ENCODE results near the gene SGO2. TPM values are rescaled to one million over a fixed set of nuclear protein-coding genes. Genes with fewer than 3 reads are reported as not detected.

SGO2 gene
- total RNA-seq, 1 experiment from 2014 or later, result 25.4 TPM

- TF ChIP-seq ATF3 (IDR thresholded peaks at IDR 0.05), result no peak
These were observed 61.1 kb downstream of the SGO2 start (continued) for GRCh38 chr2:200587007-200587616.

- intact Hi-C loops (cut with micrococcal nuclease), result no loop called here
- TF ChIP-seq SRF (IDR thresholded peaks at IDR 0.05; ENCODE audit: low read depth) (no peak), POLR2A (IDR thresholded peaks at IDR 0.05; ENCODE audit: borderline replicate concordance, extremely low read depth, insufficient read depth, insufficient read length) (no peak), CEBPB (IDR thresholded peaks at IDR 0.05; ENCODE audit: low read depth) (no peak), EZH2 (IDR thresholded peaks at IDR 0.05) (no peak), FOSL1 (IDR thresholded peaks at IDR 0.05; ENCODE audit: low read depth) (no peak), ATF3 (IDR thresholded peaks at IDR 0.05) (no peak), EGR1 (IDR thresholded peaks at IDR 0.05; ENCODE audit: low read depth) (no peak), SIN3A (IDR thresholded peaks at IDR 0.05; ENCODE audit: low read depth) (no peak), JUND (IDR thresholded peaks at IDR 0.05) (no peak), ZBTB33 (IDR thresholded peaks at IDR 0.05; ENCODE audit: extremely low read depth, insufficient replicate concordance, low read length) (no peak), POLR2AphosphoS5 (IDR thresholded peaks at IDR 0.05; ENCODE audit: low read depth, low read length) (no peak), EZH2phosphoT487 (IDR thresholded peaks at IDR 0.05; ENCODE audit: borderline replicate concordance) (no peak), TCF7L2 (IDR thresholded peaks at IDR 0.05; ENCODE audit: borderline replicate concordance, extremely low read depth, insufficient read depth, insufficient read length) (no peak), MAX (IDR thresholded peaks at IDR 0.05) (no peak)
- TF ChIP-seq, protein P1, sequence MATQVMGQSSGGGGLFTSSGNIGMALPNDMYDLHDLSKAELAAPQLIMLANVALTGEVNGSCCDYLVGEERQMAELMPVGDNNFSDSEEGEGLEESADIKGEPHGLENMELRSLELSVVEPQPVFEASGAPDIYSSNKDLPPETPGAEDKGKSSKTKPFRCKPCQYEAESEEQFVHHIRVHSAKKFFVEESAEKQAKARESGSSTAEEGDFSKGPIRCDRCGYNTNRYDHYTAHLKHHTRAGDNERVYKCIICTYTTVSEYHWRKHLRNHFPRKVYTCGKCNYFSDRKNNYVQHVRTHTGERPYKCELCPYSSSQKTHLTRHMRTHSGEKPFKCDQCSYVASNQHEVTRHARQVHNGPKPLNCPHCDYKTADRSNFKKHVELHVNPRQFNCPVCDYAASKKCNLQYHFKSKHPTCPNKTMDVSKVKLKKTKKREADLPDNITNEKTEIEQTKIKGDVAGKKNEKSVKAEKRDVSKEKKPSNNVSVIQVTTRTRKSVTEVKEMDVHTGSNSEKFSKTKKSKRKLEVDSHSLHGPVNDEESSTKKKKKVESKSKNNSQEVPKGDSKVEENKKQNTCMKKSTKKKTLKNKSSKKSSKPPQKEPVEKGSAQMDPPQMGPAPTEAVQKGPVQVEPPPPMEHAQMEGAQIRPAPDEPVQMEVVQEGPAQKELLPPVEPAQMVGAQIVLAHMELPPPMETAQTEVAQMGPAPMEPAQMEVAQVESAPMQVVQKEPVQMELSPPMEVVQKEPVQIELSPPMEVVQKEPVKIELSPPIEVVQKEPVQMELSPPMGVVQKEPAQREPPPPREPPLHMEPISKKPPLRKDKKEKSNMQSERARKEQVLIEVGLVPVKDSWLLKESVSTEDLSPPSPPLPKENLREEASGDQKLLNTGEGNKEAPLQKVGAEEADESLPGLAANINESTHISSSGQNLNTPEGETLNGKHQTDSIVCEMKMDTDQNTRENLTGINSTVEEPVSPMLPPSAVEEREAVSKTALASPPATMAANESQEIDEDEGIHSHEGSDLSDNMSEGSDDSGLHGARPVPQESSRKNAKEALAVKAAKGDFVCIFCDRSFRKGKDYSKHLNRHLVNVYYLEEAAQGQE (IDR thresholded peaks at IDR 0.05; ENCODE audit: low read depth), result no peak
- TF ChIP-seq, protein P2, sequence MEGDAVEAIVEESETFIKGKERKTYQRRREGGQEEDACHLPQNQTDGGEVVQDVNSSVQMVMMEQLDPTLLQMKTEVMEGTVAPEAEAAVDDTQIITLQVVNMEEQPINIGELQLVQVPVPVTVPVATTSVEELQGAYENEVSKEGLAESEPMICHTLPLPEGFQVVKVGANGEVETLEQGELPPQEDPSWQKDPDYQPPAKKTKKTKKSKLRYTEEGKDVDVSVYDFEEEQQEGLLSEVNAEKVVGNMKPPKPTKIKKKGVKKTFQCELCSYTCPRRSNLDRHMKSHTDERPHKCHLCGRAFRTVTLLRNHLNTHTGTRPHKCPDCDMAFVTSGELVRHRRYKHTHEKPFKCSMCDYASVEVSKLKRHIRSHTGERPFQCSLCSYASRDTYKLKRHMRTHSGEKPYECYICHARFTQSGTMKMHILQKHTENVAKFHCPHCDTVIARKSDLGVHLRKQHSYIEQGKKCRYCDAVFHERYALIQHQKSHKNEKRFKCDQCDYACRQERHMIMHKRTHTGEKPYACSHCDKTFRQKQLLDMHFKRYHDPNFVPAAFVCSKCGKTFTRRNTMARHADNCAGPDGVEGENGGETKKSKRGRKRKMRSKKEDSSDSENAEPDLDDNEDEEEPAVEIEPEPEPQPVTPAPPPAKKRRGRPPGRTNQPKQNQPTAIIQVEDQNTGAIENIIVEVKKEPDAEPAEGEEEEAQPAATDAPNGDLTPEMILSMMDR (IDR thresholded peaks at IDR 0.05 in 2 of 3, conservative IDR thresholded peaks at IDR 0.05 in 1 of 3; ENCODE audit: borderline replicate concordance in 1 of 3, insufficient read depth in 1 of 3, low read depth in 2 of 3, low read length in 2 of 3), result no peak
These were observed 62.2 kb downstream of the SGO2 start for GRCh38 chr2:200588076-200588678.

More at GRCh38 chr2:200588076-200588678, 62.2 kb downstream of the SGO2 start:
- Histone ChIP-seq H3K4me2 (ENCODE audit: low read length) (no peak overlapping the region), H4K20me1 (ENCODE audit: insufficient read depth) (no peaks in the 10 kb centered on the region), H2AFZ (ENCODE audit: low read depth, low read length, poor library complexity, severe bottlenecking) (no peak overlapping the region), H3K4me3 (replicated peaks in 1 of 2; ENCODE audit: low read depth in 1 of 2, low read length in 2 of 2) (no peak overlapping the region), H3K27ac (ENCODE audit: low read depth, low read length) (no peak overlapping the region), H3K9me3 (ENCODE audit: control insufficient read depth in 1 of 2, insufficient read depth in 1 of 2, low read depth in 1 of 2, low read length in 2 of 2) (no peaks in the 10 kb centered on the region), H3K36me3 (ENCODE audit: control insufficient read depth in 1 of 2, insufficient read depth in 2 of 2, low read length in 2 of 2) (no peaks in the 10 kb centered on the region), H3K9ac (ENCODE audit: low read length) (no peak overlapping the region), H3K9me2 (ENCODE audit: insufficient read depth) (no peaks in the 10 kb centered on the region), H3K27me3 (ENCODE audit: insufficient read depth, low read length) (peaks cover 8% of the 10 kb centered on the region), H3K79me2 (ENCODE audit: insufficient read depth, low read length) (no peaks in the 10 kb centered on the region), H3K4me1 (ENCODE audit: control insufficient read depth in 1 of 2, insufficient read depth in 2 of 2, low read length in 2 of 2) (no peaks in the 10 kb centered on the region)
- RAD21 ChIA-PET (ENCODE audit: low non-redundant PET in 1 of 2, low total read pairs in 2 of 2, uncharacterized antibody in 2 of 2, unreplicated experiment in 2 of 2), result no interaction called here
- ATAC-seq (no peak), DNase-seq (ENCODE audit: low read depth, low spot score) (no peak)
- POLR2A ChIA-PET, result no interaction called here
- no TSS peak for BruUV-seq (replicated peaks)
- CTCF ChIA-PET, result no interaction called here
